Memory B cell (primary cell): ENCODE measurements around the gene CFAP221.

Experiments used
- ATAC-seq: fragments of 150-1000 bp; cut with Tn5 transposase; 2 replicates; pipeline ENCODE4 v1.10.0; 2021; ENCODE audit warnings: low read depth, mild to moderate bottlenecking, moderate library complexity
- DNase-seq, 2 donors: peaks; one replicate each; pipeline ENCODE4 v3.0.0; 2022; ENCODE audit warnings: low spot score in 2 of 2
- H3K27ac Mint-ChIP-seq: one replicate; pipeline ENCODE4 v1.8.0; 2022; ENCODE audit warnings: mild to moderate bottlenecking, moderate library complexity, mixed read lengths
- H3K27me3 Mint-ChIP-seq: one replicate; pipeline ENCODE4 v1.8.0; 2022; ENCODE audit warnings: mixed read lengths
- H3K36me3 Mint-ChIP-seq: one replicate; pipeline ENCODE4 v1.8.0; 2022; ENCODE audit warnings: mild to moderate bottlenecking, mixed read lengths
- H3K4me1 Mint-ChIP-seq: one replicate; pipeline ENCODE4 v1.8.0; 2022; ENCODE audit warnings: mixed read lengths
- H3K4me3 Mint-ChIP-seq: one replicate; pipeline ENCODE4 v1.8.0; 2022; ENCODE audit warnings: mild to moderate bottlenecking, moderate library complexity, mixed read lengths
- H3K9me3 Mint-ChIP-seq: one replicate; pipeline ENCODE4 v1.8.0; 2022; ENCODE audit warnings: mixed read lengths

The CFAP221 gene

DNA sequence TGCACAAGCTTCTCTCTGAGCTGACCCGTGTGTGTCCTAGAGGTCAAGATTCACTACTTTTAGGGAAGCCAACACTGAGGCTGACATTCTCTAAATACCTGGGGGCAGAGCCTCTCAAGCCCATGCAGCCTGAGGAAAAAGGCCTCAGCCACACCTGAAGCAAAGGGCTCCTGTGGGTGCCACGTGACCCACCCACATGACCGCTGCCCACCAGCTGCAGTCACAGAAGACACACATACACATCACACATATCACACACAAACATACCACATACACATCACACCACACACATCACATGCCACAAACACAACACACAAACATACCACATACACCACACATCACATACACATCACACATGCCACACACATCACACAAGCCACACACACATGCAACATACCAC is 149.3 kb downstream of the CFAP221 start:
- Mint-ChIP-seq H3K4me1 (peaks cover 11% of the 10 kb centered on the region), H3K9me3 (no peaks in the 10 kb centered on the region), H3K27me3 (peaks cover 14% of the 10 kb centered on the region), H3K36me3 (peaks cover 8% of the 10 kb centered on the region), H3K27ac (no peak overlapping the region), H3K4me3 (no peak overlapping the region)
- DNase-seq: no peak
- no peak for ATAC-seq

DNA sequence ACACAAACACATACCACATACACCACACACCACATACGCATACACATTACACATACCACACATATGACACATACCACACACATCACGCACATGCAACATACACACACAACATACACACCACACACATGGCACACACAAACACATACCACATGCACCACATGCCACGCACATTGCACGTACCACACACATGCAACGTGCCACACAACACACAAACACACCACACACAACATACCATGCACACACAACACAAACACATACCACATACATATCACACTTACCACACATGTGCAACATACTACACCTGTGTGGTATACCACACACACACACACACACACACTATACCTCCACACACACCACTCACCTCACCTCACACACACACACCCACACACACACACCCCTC is 149.7 kb downstream of the CFAP221 start:
- H3K27ac Mint-ChIP-seq: no peak overlapping the region
- no peaks in the 10 kb centered on the region for H3K9me3 Mint-ChIP-seq
- DNase-seq (no peak), ATAC-seq (no peak)
- peaks cover 14% of the 10 kb centered on the region for H3K27me3 Mint-ChIP-seq
- peaks cover 7% of the 10 kb centered on the region for H3K36me3 Mint-ChIP-seq
- H3K4me3 Mint-ChIP-seq: no peak overlapping the region
- peaks cover 11% of the 10 kb centered on the region for H3K4me1 Mint-ChIP-seq

- H3K36me3 Mint-ChIP-seq: peaks cover 4% of the 10 kb centered on the region
- peaks cover 11% of the 10 kb centered on the region for H3K4me1 Mint-ChIP-seq
- no peak overlapping the region for H3K27ac Mint-ChIP-seq
- no peak for ATAC-seq
- no peak for DNase-seq
- no peaks in the 10 kb centered on the region for H3K9me3 Mint-ChIP-seq
- H3K4me3 Mint-ChIP-seq: no peak overlapping the region
- H3K27me3 Mint-ChIP-seq: peaks cover 15% of the 10 kb centered on the region
These were observed 150.2 kb downstream of the CFAP221 start for GRCh38 chr2:119694470-119694844.

DNA sequence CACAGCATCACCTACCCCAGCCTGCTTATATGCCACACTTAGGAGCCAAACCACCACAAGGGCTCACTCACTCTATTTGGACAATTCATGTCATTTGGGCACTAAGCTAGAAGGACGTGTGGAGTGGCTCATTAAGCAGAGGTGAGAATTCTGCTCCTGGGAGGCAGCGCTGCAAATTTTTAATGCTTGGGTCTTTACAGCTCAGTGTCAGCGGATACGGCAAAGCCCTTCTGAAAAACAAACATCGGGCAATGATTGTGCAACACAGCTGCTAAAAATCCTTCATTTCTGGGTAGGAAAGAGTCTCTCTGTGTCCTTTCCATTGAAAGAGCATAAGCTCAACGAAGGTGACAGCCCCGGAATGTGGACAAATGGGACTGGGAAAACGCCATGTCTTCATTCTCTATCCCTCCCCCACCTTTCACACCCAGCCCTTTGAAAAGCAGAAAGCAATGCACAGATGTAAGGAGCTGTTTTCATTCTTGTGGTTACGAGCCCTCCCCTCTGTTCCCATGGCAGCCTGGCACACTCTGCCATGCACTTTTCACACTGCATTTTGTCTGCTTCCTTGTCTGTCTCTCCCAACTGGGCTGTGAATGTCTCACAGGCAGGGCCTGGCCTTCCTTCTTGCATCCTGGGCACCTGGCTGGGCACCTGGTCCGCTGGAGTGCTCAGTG is 150.7 kb downstream of the CFAP221 start:
- Mint-ChIP-seq H3K27me3 (peaks cover 15% of the 10 kb centered on the region), H3K9me3 (no peaks in the 10 kb centered on the region), H3K4me3 (no peak overlapping the region), H3K27ac (no peak overlapping the region), H3K4me1 (peaks cover 11% of the 10 kb centered on the region), H3K36me3 (peaks cover 4% of the 10 kb centered on the region)
- no peak for ATAC-seq
- no peak for DNase-seq

DNA sequence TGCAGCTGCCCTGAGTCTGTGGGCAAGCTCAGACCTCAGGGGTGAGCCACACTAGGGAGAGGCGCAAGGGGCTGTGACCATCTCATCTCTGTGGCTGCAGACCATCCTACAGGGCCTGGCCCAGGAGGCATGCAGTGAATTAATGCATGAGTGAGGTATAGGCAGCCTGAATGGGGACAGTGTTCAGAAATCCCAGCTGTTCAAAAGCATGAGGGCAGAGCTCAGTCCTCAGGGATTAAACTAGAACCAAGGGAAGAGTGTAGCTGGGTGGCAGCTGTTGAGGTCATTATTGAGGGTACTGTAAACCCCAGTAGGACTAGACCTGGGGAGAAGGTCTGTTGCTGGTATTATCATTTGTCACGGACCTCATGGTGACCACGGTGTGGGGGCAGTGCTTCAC is 151.8 kb downstream of the CFAP221 start:
- no peak overlapping the region for H3K27ac Mint-ChIP-seq
- H3K27me3 Mint-ChIP-seq: peaks cover 15% of the 10 kb centered on the region
- H3K4me3 Mint-ChIP-seq: no peak overlapping the region
- DNase-seq (no peak), ATAC-seq (no peak)
- H3K9me3 Mint-ChIP-seq: no peaks in the 10 kb centered on the region
- H3K36me3 Mint-ChIP-seq: peaks cover 4% of the 10 kb centered on the region
- peaks cover 11% of the 10 kb centered on the region for H3K4me1 Mint-ChIP-seq

DNA sequence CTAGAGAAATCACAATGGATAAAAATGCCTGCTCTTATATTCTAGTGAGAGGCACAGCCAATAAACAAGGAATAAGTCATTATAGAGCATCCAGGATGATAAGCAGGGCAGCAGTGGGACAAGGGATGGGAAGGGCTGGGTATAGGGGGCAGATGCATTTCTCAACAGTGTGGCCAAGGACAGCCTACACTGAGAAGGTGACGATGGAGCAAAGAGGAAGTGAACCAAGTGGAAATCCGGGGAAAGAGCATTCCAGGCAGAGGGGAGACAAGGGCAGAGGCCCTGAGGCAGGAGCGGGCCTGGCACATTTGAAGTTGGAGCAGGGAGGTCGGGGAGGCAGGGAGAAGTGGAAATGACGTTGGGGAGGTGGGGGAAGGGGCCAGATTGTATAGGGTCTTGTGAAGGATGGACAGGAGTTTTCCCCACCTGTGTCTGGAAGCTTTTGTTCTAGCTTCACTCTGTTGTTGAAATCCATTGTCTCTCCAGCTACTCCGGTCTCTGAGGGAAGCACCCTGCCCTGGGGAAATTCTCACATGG is 152.3 kb downstream of the CFAP221 start:
- Mint-ChIP-seq H3K27me3 (peaks cover 17% of the 10 kb centered on the region), H3K36me3 (peaks cover 4% of the 10 kb centered on the region), H3K4me3 (no peak overlapping the region), H3K9me3 (no peaks in the 10 kb centered on the region), H3K27ac (no peak overlapping the region), H3K4me1 (peaks cover 11% of the 10 kb centered on the region)
- ATAC-seq (no peak), DNase-seq (no peak)

DNA sequence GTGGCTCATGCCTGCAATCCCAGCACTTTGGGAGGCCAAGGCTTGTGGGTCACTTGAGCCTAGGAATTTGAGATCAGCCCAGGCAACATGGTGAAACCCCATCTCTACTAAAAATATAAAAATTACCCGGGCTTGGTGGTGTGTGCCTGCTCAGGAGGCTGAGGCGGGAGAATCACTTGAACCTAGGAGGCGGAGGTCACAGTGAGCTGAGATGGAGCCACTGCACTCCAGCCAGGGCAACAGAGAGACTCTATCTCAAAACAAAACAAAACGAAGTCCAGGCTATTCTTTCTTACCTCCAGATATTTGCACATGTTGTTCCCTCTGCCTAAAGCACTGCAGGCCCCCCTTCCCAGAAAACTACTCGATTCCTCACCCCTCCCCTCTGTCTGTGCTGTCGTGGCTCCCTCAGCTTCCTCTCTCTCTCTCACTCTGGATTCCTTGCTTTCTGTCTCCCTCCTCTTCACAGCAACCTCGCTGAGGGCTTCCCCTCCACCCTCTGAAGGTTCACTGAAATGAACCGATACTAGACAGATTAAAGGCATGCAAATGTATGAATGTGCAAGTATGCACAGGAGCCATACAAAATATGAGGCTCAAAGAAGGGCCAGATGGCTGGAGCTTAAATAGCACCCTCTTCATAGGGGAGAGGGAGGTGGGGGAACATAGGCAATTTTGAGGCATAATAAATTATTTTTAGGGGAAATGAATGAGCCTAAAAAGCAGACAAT is 153.2 kb downstream of the CFAP221 start:
- ATAC-seq: no peak
- no peaks in the 10 kb centered on the region for H3K9me3 Mint-ChIP-seq
- H3K4me1 Mint-ChIP-seq: peaks cover 11% of the 10 kb centered on the region
- no peak overlapping the region for H3K4me3 Mint-ChIP-seq
- H3K27ac Mint-ChIP-seq: no peak overlapping the region
- H3K36me3 Mint-ChIP-seq: peaks cover 4% of the 10 kb centered on the region
- no peak for DNase-seq
- peaks cover 17% of the 10 kb centered on the region for H3K27me3 Mint-ChIP-seq

DNA sequence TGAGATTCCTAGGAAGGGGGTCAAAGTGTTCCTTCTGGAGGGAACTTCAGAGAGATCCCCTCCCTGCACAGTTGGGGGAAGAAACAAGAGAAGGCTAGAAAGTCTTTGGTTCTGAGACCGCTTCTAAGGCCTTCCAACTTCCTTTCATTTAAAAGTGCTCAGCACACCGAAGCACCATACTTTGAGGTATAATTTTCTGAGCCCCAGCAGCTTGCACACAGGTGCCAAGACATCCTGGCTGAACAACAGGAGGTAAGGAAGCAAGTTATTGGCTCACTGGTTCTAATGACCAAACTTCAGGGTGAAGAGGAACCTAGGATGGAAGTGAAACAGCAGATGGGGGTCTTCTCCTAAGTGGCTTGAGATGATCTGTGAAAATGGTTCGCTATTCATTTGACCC is 154.0 kb downstream of the CFAP221 start:
- Mint-ChIP-seq H3K4me1 (peaks cover 11% of the 10 kb centered on the region), H3K27me3 (peaks cover 17% of the 10 kb centered on the region), H3K36me3 (peaks cover 4% of the 10 kb centered on the region), H3K9me3 (no peaks in the 10 kb centered on the region), H3K27ac (no peak overlapping the region), H3K4me3 (no peak overlapping the region)
- DNase-seq (no peak), ATAC-seq (no peak)

GRCh38 chr2:119699016-119699606 is 154.9 kb downstream of the CFAP221 start:
- no peak overlapping the region for H3K4me3 Mint-ChIP-seq
- DNase-seq (no peak), ATAC-seq (no peak)
- H3K27me3 Mint-ChIP-seq: peaks cover 12% of the 10 kb centered on the region
- no peaks in the 10 kb centered on the region for H3K9me3 Mint-ChIP-seq
- H3K4me1 Mint-ChIP-seq: peaks cover 6% of the 10 kb centered on the region
- no peak overlapping the region for H3K27ac Mint-ChIP-seq
- H3K36me3 Mint-ChIP-seq: no peaks in the 10 kb centered on the region

DNA sequence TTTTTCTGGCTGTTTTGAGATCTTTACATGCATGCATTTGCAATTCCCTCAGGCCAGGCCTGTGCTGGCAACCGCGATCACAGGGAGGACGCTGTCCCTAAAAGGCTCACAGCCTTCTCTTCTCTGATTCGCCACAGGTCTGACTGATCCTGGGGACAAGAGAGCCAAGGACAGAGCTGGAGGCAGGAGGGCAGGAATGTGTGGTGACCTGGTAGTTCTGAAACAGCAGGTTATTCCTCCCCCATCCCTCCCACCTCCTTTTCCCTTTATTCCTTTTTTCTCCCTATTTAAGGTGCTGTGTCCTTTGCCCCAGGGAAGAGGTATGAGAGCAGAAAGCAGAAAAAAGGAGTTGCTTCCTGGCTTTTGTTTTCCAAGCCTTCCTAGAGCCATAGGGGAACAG is 156.6 kb downstream of the CFAP221 start:
- ATAC-seq (no peak), DNase-seq (no peak)
- Mint-ChIP-seq H3K4me3 (no peak overlapping the region), H3K27ac (no peak overlapping the region), H3K4me1 (peaks cover 6% of the 10 kb centered on the region), H3K27me3 (peaks cover 10% of the 10 kb centered on the region), H3K9me3 (peaks cover 2% of the 10 kb centered on the region), H3K36me3 (peaks cover 2% of the 10 kb centered on the region)

DNA sequence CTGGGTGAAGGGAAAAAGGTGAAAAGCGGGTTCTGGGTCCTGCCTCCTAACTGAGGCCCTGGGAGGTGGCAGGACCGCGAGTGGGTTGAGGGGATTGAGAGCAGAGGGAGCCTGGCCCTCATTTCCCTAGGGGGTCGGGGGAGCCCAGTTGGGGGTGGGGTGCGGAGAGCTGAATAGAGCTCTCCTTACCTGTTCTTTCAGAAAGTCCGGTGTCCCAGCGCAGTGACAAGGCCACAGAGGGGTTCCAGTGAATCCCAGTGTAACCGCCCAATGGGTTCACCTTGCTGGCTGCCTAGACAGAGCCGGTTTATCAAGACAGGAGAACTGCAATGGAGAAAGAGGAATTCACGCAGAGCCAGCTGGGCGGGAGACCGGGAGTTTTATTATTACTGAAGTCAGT is 157.1 kb downstream of the CFAP221 start:
- Mint-ChIP-seq H3K9me3 (peaks cover 2% of the 10 kb centered on the region), H3K36me3 (peaks cover 2% of the 10 kb centered on the region), H3K27ac (no peak overlapping the region), H3K4me3 (no peak overlapping the region), H3K27me3 (peaks cover 10% of the 10 kb centered on the region), H3K4me1 (peaks cover 6% of the 10 kb centered on the region)
- no peak for ATAC-seq
- no peak for DNase-seq

DNA sequence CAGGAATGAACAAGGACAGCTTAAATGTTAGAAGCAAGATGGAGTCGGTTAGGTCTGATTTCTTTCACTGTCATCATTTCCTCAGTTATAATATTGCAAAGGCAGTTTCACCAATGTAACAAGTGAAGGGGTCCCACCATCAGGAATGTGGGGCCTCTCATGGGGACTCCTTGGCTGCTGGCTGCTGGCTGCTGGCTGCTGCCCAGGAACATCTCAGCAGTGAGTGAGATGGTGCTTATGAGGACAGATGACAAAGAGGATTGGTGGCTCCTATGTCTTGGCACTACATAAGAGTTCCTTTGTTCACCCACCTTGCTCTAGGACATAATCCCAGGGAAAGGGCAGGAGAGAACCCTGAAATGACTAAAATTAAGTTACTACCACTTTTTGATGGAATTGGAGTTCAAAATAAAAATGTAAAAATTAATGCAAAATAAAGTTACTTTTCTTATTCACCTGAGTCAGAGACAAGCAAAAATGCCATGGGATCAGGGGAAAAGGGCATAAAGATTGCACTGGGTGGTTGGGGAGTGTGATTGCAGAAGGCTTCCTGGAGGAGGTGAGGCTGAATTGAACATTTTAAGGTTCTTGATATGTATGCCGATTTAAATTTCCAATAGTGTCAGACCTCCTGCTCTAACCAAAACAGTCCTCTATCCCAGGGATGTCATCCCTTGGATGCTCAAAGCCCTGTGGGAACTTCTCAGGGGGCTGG is 158.1 kb downstream of the CFAP221 start:
- H3K36me3 Mint-ChIP-seq: peaks cover 2% of the 10 kb centered on the region
- ATAC-seq (no peak), DNase-seq (no peak)
- H3K27me3 Mint-ChIP-seq: peaks cover 7% of the 10 kb centered on the region
- H3K9me3 Mint-ChIP-seq: peaks cover 2% of the 10 kb centered on the region
- no peak overlapping the region for H3K27ac Mint-ChIP-seq
- no peak overlapping the region for H3K4me3 Mint-ChIP-seq
- peaks cover 4% of the 10 kb centered on the region for H3K4me1 Mint-ChIP-seq

DNA sequence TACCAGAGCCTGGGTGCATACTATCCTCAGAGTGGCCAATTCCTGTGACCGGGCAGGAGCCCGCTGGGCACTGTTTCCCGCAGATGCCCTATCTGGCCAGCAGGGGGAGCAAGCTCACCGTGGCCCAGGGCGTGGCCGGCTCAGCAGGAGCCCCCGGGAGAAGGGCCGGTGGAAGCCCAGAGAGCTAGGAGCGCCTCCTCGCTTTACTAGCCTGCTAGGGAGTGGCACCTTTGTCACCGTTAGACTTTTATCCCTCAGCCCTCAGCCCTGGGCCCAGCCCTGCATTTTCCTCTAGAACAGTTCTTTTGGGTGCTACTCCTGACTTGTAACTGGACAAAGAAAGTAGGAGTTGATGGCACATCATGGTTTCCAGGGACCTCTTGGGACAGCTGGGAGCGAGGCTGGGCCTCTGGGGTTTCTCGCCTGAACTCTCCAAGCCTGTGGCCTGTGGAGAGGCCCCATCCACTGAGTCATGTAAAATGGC is 158.7 kb downstream of the CFAP221 start:
- peaks cover 2% of the 10 kb centered on the region for H3K36me3 Mint-ChIP-seq
- H3K9me3 Mint-ChIP-seq: peaks cover 2% of the 10 kb centered on the region
- DNase-seq (peak; percentile 62 to 69), ATAC-seq (peak; percentile 74)
- H3K27me3 Mint-ChIP-seq: peaks cover 3% of the 10 kb centered on the region
- H3K4me1 Mint-ChIP-seq: no peaks in the 10 kb centered on the region
- H3K4me3 Mint-ChIP-seq: no peak overlapping the region
- no peak overlapping the region for H3K27ac Mint-ChIP-seq

- ATAC-seq (no peak), DNase-seq (no peak)
- Mint-ChIP-seq H3K9me3 (peaks cover 2% of the 10 kb centered on the region), H3K4me3 (no peak overlapping the region), H3K27me3 (peaks cover 3% of the 10 kb centered on the region), H3K27ac (peak overlapping the region; percentile 24), H3K4me1 (no peaks in the 10 kb centered on the region), H3K36me3 (peaks cover 2% of the 10 kb centered on the region)
These were observed 159.3 kb downstream of the CFAP221 start for GRCh38 chr2:119703526-119703925.
